HPDE6-E6E7 (cell line): ENCODE results near the gene NRXN2.
"Not testable (repeated sequence)": the region's sequence is repeated elsewhere in the genome, so short reads cannot be mapped to it uniquely, and the experiment has no call there.

Experiments
- DNase-seq: peaks from one replicate; pipeline ENCODE4 v3.0.0; 2011; ENCODE audit warnings: missing footprints; ENCODE audit errors: extremely low spot score

The NRXN2 gene

DNA sequence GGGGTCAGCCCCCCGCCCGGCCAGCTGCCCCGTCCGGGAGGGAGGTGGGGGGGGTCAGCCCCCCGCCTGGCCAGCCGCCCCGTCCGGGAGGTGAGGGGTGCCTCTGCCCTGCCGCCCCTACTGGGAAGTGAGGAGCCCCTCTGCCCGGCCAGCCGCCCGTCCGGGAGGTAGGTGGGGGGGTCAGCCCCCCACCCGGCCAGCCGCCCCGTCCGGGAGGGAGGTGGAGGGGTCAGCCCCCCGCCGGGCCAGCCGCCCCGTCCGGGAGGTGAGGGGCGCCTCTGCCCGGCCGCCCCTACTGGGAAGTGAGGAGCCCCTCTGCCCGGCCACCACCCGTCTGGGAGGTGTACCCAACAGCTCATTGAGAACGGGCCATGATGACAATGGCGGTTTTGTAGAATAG lies 21.0 kb downstream of the NRXN2 start:
- not testable (repeated sequence) for DNase-seq

DNA sequence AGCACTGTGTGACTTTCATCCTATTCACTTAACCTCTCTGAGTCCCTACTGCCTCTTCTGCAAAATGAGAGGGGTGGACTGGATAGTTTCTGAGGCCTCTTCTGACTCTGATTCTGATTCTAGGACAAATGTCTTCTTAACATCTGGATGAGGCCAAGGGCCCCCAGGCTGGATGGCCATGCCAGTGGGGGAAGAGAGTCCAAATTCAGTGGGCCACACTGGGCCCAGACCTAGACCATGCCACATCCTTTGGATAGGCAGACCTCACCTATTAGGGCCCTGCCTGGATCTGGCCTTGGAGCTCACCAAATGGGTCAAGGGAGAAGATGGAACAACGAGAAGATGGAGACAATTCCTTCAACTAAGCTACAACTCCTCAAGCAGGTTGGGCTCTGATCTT lies 24.6 kb downstream of the NRXN2 start:
- DNase-seq: no peak

DNA sequence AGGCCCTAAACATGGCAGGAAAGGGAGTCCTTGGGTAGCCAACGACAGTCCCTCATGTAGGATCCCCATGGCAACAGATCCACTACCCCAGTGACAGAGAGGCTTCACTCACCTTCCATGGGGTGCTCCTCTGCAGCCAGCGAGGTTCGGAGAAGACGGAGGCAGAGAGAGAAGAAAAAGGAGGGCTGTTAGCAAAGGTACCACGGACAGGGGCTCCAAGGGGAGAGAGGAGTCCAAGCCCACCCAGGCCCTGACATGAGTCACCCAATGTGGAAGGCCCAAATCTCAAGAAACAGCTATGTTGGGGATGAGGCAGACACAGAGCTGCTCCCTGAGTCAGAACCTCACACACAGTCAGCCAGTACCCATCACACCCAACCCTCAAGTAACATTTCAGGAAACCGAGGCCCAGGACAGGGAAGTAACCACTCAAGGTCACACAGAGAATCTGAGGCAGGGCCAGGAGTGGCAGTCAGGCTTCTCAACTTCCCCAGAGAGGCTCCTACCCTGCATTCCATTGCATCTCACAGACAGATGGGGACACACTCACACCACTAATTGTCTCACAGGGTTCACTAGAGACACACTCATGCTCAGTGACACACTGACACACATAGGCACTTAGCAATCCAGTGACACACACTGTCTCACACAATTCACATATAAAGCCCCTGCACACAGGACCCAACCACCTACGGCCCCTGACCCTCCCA lies 25.2 kb downstream of the NRXN2 start:
- DNase-seq: no peak

DNA sequence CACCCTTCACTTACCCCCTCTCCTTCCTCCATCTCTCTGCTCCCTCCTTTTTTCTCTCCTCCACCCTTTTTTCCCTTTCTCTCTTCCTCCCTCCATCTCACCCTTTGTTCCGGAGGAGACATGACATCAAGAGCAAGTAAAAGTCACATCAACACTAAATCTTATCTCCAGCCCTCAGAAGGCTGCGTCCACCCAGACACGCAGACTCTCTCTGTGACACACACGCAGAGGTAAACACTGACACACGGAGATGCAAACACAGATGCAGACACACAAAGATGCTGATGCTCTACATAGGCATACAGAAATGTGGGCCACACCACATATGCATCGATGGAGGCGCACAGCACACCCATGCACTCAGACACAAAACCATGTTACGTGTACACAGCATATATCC lies 27.0 kb downstream of the NRXN2 start:
- DNase-seq: no peak

DNA sequence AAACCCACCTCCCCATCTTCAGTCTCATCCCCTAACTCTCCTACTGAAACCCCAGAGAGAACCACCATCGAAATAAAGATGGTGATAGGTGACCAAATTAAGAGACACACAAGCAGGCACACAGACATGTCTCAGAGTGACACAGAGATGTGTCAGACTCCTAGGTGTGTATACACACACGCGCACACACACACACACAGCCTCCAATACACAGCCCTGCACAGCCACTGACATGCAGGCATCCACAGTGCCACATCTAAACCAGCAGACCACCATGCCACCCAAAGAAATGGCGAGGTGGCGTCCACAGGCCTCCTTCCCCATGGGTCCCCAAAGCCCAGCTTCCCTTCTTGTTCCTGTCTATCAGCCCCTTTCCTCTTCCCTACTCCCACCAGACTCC lies 27.4 kb downstream of the NRXN2 start:
- DNase-seq: no peak

DNA sequence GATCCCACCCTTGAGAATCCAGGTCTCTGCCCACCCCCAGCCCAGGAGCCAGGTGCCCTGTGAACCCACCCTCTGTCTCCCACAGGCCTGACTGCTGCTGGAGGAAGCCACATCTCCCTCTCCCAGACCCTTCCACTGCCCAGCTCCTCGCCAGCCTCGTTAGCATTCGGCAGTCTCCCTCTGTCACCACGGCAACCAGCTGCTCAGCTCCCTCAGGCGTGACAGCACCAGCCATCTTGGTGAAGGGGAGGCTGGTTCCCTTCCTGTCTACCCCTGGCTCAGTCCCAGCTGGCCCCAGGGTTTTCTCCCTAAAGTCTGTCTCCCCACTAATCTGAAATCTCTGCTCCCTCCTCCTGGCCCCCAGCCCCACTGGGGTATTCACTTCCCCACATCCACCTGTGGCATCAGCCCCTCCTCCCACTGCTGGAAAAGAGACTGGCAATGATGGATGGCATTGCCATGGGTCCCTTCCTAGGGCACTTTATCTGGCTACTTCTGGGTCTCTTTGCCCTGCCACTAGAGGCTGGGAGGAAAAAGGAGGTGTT lies 28.1 kb downstream of the NRXN2 start:
- no peak for DNase-seq

DNA sequence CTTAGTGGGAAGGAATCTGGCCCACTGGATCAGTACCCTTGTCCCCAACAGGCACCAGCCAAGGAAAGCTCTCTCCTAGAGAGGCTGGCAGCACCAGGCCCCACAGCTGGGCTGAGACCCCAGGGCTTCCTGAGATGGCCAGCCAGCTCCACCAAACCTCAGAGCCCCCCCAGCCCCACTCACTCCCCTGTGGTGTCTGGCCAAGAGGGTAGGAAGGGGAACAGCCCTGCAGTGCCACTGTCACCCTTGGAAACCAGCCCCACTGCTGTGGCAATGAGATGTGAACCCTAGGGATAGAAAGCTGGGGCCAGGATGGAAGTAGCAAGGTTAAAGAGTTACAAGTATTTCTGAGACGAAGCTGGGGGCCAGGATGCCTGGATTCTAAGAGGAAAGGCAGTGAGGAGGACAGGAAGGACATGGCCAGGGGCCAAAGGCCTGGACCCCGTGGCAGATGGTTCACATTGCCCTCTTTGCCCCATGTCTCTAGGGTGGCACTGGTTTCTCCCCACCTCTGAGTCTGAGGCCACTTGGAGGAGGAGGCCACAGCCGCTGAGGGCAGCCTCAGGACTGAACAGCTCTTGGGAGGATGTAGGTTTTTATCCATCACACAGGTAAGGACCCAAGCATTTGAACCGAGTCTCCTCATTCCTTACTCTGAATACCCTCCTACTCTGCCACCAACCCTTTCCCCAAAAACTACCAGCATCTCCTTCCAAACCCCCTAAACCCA lies 28.8 kb downstream of the NRXN2 start:
- DNase-seq: no peak

DNA sequence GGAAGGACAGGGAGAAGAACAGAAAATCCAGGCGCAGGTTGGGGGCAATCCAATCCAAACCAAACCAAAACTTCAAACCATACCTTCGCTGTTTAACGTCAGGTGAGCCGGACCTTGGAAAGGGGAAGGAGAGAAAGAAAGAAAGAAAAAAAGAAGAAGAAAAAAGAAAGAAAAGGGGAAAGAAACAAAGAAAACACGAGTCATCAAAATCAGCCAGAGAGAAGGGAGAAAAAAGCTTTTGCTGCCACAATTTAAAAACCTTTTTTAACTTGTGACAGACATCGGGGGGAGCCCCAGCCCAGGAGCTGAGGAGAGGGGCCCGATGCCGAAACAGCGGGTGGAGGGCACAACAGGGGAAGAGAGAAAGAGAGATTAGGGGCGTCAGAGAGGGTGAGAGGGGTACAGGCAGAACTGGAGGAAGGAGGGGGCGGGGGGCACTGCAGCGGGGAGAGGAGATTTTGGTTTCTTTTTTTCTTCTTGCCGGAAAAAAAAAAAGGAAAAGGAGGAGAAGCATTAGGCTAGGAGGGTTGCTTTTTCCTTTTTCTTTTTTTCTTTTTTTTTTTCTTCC lies 30.1 kb downstream of the NRXN2 start:
- DNase-seq: no peak

DNA sequence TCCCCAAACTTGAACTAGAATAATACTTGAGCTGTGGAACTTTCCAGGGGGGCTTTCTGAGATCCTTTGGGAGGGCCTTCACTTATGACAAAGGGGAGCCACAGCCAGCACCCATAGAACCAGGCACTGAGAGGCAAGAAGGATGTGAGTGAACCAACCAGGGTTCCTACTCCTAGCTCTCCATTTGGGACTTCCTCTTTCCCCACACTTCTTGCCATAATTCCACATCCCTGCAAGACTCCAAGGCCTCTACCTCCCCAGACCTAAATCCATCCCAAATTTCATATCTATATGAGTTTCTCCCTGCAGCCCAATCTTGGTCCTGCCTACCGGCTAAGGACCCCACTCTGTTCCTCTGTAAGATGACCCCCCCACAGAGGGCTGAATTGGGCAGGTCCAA lies 31.5 kb downstream of the NRXN2 start:
- no peak for DNase-seq

DNA sequence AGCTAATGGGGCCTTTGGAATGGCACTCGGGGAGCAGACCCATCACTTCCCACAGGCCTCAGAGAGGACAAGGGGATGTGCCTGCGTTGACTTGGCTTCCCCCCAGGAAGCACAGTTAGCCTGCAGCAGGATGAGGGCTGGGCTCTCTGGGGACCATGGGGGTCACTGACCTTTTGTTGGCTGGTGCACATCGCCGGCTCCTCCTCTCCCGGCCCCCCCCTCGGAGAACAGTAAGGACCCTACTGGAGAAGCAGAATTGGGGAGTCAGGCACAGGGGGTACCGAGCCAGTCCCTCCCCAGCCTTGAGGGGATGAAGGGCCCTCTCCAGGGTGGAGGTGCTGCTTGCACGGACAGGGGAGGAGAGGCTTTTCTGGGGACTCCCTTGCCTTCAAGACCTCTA lies 32.8 kb downstream of the NRXN2 start:
- DNase-seq: no peak

DNA sequence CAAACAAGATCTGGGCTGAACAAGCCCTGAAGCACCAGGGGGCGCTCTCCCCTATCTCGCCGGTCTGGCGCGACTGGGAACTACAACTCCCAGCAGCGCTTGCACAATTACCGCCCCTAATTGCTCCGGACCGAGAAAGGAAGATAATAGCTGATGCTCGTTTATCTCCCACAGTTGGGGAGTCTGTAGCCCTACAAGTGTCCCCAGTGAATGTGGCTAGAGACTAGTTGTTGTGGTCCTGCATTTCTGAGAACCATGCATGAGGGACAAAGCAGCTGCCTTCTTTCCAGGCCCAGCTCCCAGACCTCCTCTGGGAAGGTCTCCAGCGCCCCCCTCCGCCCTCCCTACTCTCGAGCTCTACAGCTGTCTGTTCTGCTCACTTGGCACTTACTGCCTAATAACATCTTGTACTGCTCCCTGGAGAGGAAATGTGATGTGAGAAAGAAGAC lies 34.4 kb downstream of the NRXN2 start:
- DNase-seq: peak; percentile 76

DNA sequence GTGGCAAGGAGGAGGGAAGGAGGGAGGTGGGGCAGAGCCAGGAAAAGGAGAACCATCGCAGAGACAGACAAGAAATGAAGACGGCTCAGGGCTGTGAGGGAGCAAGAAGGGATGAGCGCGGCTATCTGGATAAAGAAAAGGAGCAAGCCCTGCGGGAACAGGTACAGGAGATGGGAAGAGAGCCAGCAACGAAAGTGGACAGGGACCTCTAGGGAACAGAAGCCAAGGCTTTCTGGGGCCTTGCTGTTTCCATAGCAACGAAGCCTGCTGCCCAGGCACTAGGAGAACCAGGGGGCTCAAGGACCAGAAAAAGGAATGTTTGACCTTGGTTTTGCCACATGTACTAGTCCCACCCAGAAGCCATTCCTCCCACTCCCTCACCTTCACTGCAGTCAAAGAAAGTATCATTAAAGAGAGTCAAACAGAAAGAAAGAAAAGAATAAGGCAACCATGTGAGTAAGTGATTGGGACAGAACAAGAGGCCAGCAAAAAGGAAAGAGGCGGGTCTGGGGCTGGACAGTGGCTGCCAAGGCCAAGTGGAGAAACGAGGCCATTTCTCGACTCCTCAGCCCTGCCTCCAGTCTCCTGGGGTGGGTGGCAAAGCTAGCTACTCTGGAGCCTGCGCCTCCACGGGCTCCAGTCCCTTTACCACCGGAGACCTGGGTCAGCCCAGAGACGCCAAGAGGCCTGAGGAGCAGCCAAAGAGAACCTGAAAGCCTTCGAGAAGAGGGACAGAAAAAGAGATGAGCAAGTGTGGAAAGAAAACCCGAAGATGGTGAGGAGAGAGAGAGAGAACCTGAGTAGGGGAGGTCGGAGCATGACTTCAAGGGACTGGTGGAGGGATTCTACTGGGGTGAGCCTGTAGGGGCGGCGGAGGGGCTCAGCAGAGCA lies 35.1 kb downstream of the NRXN2 start:
- DNase-seq: no peak

DNA sequence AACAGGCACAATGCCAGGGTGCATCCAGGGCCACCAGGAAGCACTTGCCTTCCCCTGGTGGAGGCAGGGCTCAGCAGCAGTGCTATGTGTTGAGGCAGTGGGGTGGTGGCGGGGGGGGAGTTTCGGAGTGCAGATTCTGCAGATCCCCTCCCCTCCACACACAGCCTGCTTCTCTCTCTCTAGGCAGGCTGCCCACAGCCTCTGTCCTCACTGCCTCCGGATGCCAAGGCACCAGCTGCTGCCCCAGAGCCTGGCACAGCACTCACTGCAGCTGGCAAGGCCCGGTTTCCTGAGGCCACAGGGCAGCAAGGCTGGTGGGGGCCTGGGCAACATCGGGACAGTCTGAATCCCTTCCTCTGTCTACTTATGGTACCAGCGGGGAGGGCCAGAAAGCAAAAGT lies 35.8 kb downstream of the NRXN2 start:
- no peak for DNase-seq

DNA sequence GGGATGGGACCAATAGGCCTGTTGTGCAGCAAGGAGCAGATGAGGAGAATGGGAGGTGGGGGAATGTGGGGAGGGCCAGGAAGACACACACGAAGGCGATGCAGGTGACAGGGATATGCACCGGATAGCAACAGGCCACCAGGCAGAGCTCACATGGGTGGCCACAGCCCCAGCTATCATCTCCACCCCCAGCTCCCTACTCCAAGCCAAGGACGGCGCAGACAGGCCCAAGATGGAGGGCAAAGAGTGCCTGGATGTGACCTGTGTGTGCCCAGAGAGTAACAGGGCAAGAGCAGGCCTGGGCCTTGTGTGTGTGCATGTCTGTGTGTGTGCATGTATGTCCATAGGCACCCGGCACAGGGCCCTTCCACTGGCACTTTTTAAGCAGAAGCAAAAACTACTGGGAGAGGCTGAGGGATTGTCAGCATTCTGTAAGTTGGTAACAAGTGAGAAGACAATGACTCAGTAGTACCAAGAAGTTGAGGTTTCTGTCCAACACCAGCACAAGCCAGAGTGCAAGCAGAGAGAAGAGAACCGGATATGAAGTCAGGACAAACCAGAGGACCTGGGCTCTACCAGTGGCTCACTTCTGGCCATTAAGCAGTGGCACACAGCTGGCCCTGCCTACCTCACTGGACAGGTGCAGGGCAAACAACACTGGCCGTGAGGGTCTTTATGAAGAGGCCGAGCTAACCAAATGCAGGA lies 36.4 kb downstream of the NRXN2 start:
- DNase-seq: no peak

DNA sequence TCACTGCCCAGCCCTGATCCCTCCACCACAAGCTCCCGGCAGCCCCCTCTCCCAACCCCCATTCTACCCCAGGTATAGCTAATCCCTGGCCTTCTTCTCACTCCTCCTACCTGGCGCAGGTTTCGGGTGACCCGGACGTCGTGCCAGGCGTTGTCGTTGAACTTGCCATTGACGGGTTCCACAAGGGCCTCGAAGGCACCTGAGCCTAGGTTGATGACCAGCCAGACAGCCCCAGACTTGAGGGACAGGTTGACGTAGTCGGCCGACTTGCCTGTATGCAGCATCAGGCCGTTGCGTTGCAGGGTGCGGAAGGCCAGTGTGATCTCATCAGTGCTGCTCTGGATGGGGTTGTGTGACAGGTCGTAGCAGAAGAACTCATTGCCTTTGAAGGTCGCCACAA lies 37.5 kb downstream of the NRXN2 start:
- DNase-seq: no peak

DNA sequence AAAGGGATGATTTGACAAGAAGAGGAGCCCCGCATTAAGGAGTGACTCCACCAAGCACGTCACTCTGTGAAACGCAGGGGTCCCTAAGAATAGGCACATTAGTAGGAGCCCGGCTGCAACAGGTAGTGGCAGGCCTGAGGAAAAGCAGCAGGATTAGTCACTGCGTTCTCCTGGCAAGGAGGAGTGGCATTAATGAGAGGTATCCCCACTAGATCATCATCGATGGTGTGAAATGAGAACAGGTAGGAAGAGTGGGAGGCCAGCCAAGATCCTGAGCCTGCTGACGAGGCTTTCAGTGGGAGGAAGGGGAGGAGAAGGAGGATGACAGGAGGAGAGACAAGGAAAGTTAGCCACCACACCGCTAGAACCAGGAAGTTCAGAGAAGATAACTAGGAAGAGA lies 38.6 kb downstream of the NRXN2 start:
- DNase-seq: peak; percentile 94

DNA sequence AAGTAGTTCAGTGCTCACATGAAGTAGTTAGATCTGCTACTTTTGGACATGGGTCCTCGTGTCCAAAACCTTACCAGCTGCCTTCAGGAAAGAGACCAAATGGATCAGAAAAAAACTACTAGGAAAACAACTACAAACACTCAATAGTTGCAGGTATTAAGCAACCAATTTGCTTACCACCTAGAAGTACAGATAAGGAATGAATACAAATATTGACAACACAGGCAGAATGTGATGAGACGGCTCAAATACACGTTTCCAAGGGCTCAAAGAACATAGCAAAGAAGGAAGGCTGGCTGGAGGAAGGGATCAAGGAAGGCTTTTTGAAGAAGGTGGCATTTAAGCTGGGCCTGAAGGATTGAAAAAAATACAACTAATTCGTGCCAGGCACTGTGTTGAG lies 41.8 kb downstream of the NRXN2 start:
- DNase-seq: no peak

DNA sequence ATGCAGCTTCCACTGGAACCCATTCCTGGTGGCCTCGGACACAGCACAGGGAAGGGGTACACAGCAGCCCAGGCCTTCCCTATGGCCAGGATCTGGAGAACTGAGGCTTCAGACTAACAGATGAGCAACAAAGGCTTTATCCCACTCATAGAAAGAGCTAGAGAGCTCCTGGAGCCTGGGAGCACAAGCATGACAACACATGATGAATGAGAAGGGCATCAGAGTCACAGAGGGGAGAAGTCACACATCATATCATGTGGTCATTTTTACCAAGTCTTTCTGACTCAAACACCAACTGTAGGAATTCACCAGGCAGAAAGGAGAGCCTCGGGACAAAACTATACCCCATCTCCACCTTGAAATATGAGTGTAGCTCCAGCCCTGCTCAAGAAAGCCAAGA lies 43.2 kb downstream of the NRXN2 start:
- no peak for DNase-seq

DNA sequence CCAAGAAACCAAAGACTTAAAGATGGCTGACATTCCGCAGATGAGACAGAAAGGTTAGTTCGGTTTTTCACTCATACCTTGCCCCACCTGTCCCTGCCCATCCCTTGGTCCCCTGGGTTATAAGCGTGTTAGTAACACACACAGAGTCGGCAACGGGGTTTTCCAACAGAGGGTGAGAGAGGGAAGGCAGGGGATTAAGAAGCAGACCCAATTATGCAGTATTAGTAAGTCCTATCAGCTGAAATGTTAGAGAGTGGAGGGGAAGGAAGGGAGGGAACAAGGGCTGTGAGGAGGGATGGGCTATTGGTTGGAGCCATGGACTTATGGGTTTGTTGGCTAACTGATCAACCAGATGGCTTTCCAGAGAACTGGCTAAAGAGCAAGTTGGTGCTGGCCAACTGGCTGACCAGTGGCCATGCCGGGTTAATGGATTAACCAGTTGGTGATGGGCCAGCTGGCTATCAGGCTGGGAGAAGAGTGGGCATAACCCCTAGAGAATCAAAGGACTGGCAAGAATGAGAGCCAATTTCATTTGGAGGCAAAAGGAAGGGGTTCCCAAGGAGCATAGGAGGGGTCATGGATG lies 45.5 kb downstream of the NRXN2 start:
- no peak for DNase-seq

DNA sequence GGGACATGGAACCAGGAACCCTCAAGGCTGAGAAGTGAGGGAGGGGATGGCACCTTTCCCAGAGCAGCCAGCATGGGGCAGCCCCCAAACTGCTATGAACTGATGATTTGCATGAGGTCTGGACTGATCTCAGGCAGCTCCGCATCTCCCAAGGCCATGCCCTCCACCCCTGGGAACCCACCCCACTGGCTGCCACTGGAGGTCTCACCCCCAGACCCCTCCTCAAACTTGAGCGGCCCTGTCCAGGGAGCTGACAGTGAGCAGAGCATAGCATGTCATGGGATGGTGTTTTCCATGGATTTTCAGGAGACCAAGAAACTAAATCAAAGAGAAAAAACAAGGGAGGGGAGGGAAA lies 46.8 kb downstream of the NRXN2 start:
- DNase-seq: no peak
